Parathyroid adenoma (tissue), 2 donors: ENCODE measurements around the gene LBP.

Experiments
- H2AFZ ChIP-seq: fragments of 300-600 bp; sonication (generic); one replicate; pipeline ENCODE4 v1.7.0; 2017; ENCODE audit warnings: antibody characterized with exemption, mild to moderate bottlenecking
- H3K27ac ChIP-seq: fragments of 300-600 bp; sonication (generic); one replicate; pipeline ENCODE4 v1.7.0; 2017
- H3K27me3 ChIP-seq: fragments of 300-600 bp; sonication (generic); one replicate; pipeline ENCODE4 v1.7.0; 2017; ENCODE audit warnings: low read length; ENCODE audit not compliant: control insufficient read depth, insufficient read depth
- H3K36me3 ChIP-seq: fragments of 300-600 bp; sonication (generic); one replicate; pipeline ENCODE4 v1.7.0; 2017; ENCODE audit warnings: low read length; ENCODE audit not compliant: control insufficient read depth, insufficient read depth
- H3K4me1 ChIP-seq: fragments of 300-600 bp; sonication (generic); one replicate; pipeline ENCODE4 v1.7.0; 2017; ENCODE audit warnings: control low read depth
- H3K4me2 ChIP-seq: fragments of 300-600 bp; sonication (generic); one replicate; pipeline ENCODE4 v1.7.0; 2017; ENCODE audit warnings: low read length
- H3K4me3 ChIP-seq: fragments of 300-600 bp; sonication (generic); one replicate; pipeline ENCODE4 v1.7.0; 2017; ENCODE audit warnings: low read depth, low read length
- H3K79me2 ChIP-seq: fragments of 300-600 bp; sonication (generic); one replicate; pipeline ENCODE4 v1.7.0; 2017; ENCODE audit warnings: control low read depth
- H3K9ac ChIP-seq: fragments of 300-600 bp; sonication (generic); one replicate; pipeline ENCODE4 v1.7.0; 2017; ENCODE audit warnings: mild to moderate bottlenecking
- H3K9me3 ChIP-seq: fragments of 300-600 bp; sonication (generic); one replicate; pipeline ENCODE4 v1.7.0; 2017; ENCODE audit warnings: low read length; ENCODE audit not compliant: control insufficient read depth
- TF ChIP-seq, protein P1 (sequence below): fragments of 300-600 bp; sonication (generic); IDR thresholded peaks from one replicate; pipeline ENCODE4 v1.7.0; 2017; ENCODE audit warnings: antibody characterized with exemption, mild to moderate bottlenecking
- donor health status: primary hyperparathyroidism.

The LBP gene

DNA sequence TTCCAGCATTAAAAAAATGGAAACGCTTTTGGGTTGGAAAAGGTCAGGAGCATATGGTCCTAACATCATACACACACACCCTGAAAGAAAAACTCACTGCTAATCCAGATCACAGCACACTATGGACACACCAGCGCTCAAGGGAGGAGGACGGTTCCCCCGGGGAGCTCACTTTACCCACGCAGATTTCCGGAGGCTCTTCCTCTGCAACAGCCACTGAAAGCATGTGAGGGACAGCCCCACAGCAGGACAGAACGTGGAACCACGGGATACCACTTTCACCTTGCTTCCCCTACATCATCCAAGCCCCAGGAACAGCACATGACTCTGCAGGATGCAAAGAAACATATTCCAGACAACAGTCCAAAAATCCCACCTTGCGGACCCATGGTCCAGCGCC is 75.6 kb downstream of the LBP start:
- Histone ChIP-seq H3K79me2 (peaks cover 2% of the 10 kb centered on the region), H3K4me3 (no peak overlapping the region), H3K9me3 (no peaks in the 10 kb centered on the region), H3K27ac (no peak overlapping the region), H3K36me3 (no peaks in the 10 kb centered on the region), H2AFZ (no peak overlapping the region), H3K4me1 (no peaks in the 10 kb centered on the region), H3K9ac (no peak overlapping the region), H3K4me2 (no peak overlapping the region), H3K27me3 (no peaks in the 10 kb centered on the region)
- TF ChIP-seq, protein P1, sequence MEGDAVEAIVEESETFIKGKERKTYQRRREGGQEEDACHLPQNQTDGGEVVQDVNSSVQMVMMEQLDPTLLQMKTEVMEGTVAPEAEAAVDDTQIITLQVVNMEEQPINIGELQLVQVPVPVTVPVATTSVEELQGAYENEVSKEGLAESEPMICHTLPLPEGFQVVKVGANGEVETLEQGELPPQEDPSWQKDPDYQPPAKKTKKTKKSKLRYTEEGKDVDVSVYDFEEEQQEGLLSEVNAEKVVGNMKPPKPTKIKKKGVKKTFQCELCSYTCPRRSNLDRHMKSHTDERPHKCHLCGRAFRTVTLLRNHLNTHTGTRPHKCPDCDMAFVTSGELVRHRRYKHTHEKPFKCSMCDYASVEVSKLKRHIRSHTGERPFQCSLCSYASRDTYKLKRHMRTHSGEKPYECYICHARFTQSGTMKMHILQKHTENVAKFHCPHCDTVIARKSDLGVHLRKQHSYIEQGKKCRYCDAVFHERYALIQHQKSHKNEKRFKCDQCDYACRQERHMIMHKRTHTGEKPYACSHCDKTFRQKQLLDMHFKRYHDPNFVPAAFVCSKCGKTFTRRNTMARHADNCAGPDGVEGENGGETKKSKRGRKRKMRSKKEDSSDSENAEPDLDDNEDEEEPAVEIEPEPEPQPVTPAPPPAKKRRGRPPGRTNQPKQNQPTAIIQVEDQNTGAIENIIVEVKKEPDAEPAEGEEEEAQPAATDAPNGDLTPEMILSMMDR = no peak

- Histone ChIP-seq H3K9me3 (no peaks in the 10 kb centered on the region), H3K4me1 (no peaks in the 10 kb centered on the region), H3K36me3 (no peaks in the 10 kb centered on the region), H3K9ac (no peak overlapping the region), H3K79me2 (peaks cover 3% of the 10 kb centered on the region), H3K4me3 (no peak overlapping the region), H3K4me2 (no peak overlapping the region), H2AFZ (no peak overlapping the region), H3K27ac (no peak overlapping the region), H3K27me3 (no peaks in the 10 kb centered on the region)
- TF ChIP-seq, protein P1 = no peak
Observed at GRCh38 chr20:38423541-38423940, 77.3 kb downstream of the LBP start.

DNA sequence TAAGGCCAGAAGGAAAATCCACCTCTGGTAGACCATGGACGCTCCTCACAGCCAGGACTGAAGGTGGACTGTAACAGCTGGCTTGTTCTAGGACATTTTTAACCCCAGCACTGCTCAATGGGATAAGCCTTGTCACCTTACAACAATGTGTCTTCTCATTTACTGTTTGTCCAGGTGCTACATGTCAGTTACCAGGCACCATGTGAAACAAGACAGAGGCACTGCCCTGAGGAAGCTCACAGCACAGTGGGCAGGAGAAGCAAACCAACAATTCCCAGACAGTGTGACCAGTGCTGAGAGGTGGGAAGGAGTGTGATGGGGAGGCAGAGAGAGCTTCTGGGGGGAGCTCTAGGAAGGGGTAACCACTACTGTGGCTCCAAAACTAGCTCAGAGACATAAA is 78.1 kb downstream of the LBP start:
- Histone ChIP-seq H3K27ac (no peak overlapping the region), H3K4me3 (no peak overlapping the region), H3K36me3 (no peaks in the 10 kb centered on the region), H3K79me2 (peaks cover 4% of the 10 kb centered on the region), H2AFZ (no peak overlapping the region), H3K9ac (no peak overlapping the region), H3K4me1 (no peaks in the 10 kb centered on the region), H3K4me2 (no peak overlapping the region), H3K27me3 (no peaks in the 10 kb centered on the region), H3K9me3 (no peaks in the 10 kb centered on the region)
- TF ChIP-seq, protein P1 = no peak

- Histone ChIP-seq H3K27ac (no peak overlapping the region), H3K36me3 (no peaks in the 10 kb centered on the region), H3K9ac (no peak overlapping the region), H3K4me2 (no peak overlapping the region), H3K4me3 (no peak overlapping the region), H3K4me1 (no peaks in the 10 kb centered on the region), H3K9me3 (no peaks in the 10 kb centered on the region), H3K27me3 (no peaks in the 10 kb centered on the region), H3K79me2 (peaks cover 4% of the 10 kb centered on the region), H2AFZ (no peak overlapping the region)
- TF ChIP-seq, protein P1 = no peak
Observed at GRCh38 chr20:38426006-38426897, 80.0 kb downstream of the LBP start.
